Endodermal cell (in vitro differentiated cells): Measurements from ENCODE around the gene SLC25A47. TPM values are rescaled to one million over a fixed set of nuclear protein-coding genes. Genes with fewer than 3 reads are reported as not detected.
"Not testable (repeated sequence)": the region's sequence is repeated elsewhere in the genome, so short reads cannot be mapped to it uniquely, and the experiment has no call there.

ENCODE experiments used
- DNase-seq: peaks from one replicate; pipeline ENCODE4 v3.0.0-alpha.2; 2017
- H3K27ac ChIP-seq: 2 replicates; pipeline ENCODE4 v1.5.1; 2013; ENCODE audit warnings: mild to moderate bottlenecking, low read depth, low read length, moderate library complexity
- H3K27me3 ChIP-seq: 2 replicates; pipeline ENCODE4 v1.6.1; 2013; ENCODE audit warnings: mild to moderate bottlenecking, low read length, moderate library complexity; ENCODE audit not compliant: insufficient read depth, control insufficient read depth, poor library complexity, severe bottlenecking
- H3K36me3 ChIP-seq: 2 replicates; pipeline ENCODE4 v1.7.0; 2013; ENCODE audit warnings: mild to moderate bottlenecking, low read length, moderate library complexity; ENCODE audit not compliant: control insufficient read depth, insufficient read depth
- H3K4me1 ChIP-seq: one replicate; pipeline ENCODE4 v1.7.0; 2013; ENCODE audit warnings: low read length; ENCODE audit not compliant: control insufficient read depth, insufficient read depth
- H3K4me3 ChIP-seq: 2 replicates; pipeline ENCODE4 v1.5.1; 2013; ENCODE audit warnings: mild to moderate bottlenecking, low read length, moderate library complexity
- H3K9ac ChIP-seq: 2 replicates; pipeline ENCODE4 v1.6.1; 2013; ENCODE audit warnings: mild to moderate bottlenecking, low read length, moderate library complexity; ENCODE audit not compliant: poor library complexity, severe bottlenecking; ENCODE audit errors: extremely low read depth
- H3K9me3 ChIP-seq: 2 replicates; pipeline ENCODE4 v1.6.1; 2013; ENCODE audit warnings: mild to moderate bottlenecking, low read length, moderate library complexity; ENCODE audit not compliant: control insufficient read depth
- H3K27ac Mint-ChIP-seq: 2 replicates; pipeline ENCODE4 v1.8.0; 2020; ENCODE audit warnings: mixed read lengths
- H3K27me3 Mint-ChIP-seq: 2 replicates; pipeline ENCODE4 v1.8.0; 2021; ENCODE audit warnings: mild to moderate bottlenecking, mixed read lengths; ENCODE audit not compliant: insufficient read depth
- H3K36me3 Mint-ChIP-seq: 2 replicates; pipeline ENCODE4 v1.8.0; 2020; ENCODE audit warnings: low read depth, mixed read lengths
- H3K4me1 Mint-ChIP-seq: 2 replicates; pipeline ENCODE4 v1.8.0; 2020; ENCODE audit warnings: mixed read lengths
- H3K4me3 Mint-ChIP-seq: 2 replicates; pipeline ENCODE4 v1.8.0; 2020; ENCODE audit warnings: mild to moderate bottlenecking, moderate library complexity, mixed read lengths
- H3K9me3 Mint-ChIP-seq: 2 replicates; pipeline ENCODE4 v1.8.0; 2020; ENCODE audit warnings: mild to moderate bottlenecking, mixed read lengths
- WGBS, 2 experiments: methylation state at CpG; one replicate each; pipeline versions ENCODE4 v1.1.5 to v1.1.7; 2013; ENCODE audit warnings: missing lambda C conversion rate in 2 of 2, mixed read lengths in 1 of 2; ENCODE audit not compliant: insufficient coverage in 1 of 2, insufficient read length in 1 of 2; 5-methylcytosine and 5-hydroxymethylcytosine counted together
- total RNA-seq, 2 donors: library from RNA; stranded (reverse); fragmentation: NEBNext Ultra II Directional in 1 of 2; extraction: Animal tissue kit (Norgen Biotek cat#: 25700) in 1 of 2; gene quantifications; 2 replicates in 1 of 2; 3 replicates in 1 of 2; pipeline ENCODE4 v1.2.1, GENCODE V29; 2021
- TF ChIP-seq, protein P1 (sequence below): fragments of 200-600 bp; sonication (generic); conservative IDR thresholded peaks from 2 replicates; pipeline ENCODE4 v1.5.0; 2021; ENCODE audit warnings: antibody characterized with exemption, mild to moderate bottlenecking

Gene SLC25A47
- total RNA-seq, 2 donors from 2014 or later: not detected

DNA sequence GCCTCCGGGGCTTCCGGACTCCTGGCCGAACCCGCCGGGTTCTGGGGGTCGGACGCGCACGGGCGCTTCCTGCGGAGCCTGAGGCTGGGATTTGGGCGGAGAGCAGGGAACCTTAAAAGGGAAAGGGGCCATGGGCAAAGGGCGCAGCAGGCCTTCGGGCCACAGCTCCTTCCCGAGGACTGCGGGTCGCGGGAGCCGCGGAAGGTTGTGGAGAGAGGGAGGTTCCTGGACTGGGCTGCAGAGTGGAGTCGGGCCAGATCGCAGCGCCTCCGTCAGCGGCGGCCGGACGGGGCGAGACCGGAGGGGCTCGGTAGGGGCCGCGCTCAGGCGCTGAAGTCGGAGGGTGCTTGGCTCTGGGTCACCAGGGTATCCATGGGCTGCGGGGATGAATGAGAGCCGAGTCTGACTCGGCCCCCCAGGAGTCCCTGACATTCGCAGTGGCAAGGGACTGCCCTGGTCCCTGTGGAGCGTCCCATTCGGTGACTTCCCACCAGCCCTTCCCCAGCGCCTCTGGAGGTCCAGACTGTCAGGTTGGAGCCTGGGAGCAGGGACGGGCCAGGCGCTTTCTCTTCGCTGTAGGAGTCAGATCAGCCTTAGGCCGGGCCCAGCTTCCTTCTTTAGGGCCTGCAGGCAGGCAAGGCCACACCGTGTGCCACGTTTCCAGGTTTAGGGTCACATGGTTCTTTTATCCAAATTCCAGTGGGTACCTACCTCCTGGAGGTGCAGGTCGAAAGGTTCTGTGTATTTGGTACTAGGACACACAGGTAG lies 16.0 kb upstream of the SLC25A47 start:
- TF ChIP-seq, protein P1, sequence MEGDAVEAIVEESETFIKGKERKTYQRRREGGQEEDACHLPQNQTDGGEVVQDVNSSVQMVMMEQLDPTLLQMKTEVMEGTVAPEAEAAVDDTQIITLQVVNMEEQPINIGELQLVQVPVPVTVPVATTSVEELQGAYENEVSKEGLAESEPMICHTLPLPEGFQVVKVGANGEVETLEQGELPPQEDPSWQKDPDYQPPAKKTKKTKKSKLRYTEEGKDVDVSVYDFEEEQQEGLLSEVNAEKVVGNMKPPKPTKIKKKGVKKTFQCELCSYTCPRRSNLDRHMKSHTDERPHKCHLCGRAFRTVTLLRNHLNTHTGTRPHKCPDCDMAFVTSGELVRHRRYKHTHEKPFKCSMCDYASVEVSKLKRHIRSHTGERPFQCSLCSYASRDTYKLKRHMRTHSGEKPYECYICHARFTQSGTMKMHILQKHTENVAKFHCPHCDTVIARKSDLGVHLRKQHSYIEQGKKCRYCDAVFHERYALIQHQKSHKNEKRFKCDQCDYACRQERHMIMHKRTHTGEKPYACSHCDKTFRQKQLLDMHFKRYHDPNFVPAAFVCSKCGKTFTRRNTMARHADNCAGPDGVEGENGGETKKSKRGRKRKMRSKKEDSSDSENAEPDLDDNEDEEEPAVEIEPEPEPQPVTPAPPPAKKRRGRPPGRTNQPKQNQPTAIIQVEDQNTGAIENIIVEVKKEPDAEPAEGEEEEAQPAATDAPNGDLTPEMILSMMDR: peak; percentile 35
- H3K27ac ChIP-seq: peak overlapping the region; percentile 92
- H3K27me3 Mint-ChIP-seq: no peaks in the 10 kb centered on the region
- no peaks in the 10 kb centered on the region for H3K27me3 ChIP-seq
- peak overlapping the region; percentile 93 for H3K27ac Mint-ChIP-seq
- peaks cover 13% of the 10 kb centered on the region for H3K36me3 Mint-ChIP-seq
- H3K9me3 ChIP-seq: no peaks in the 10 kb centered on the region
- peak overlapping the region; percentile 91 for H3K4me3 Mint-ChIP-seq
- 4 to 5% methylated on average over 17 to 49 of the region's 49 CpGs for WGBS, 2 experiments
- DNase-seq: peak; percentile 82
- peak overlapping the region; percentile 91 for H3K9ac ChIP-seq
- peaks cover 37% of the 10 kb centered on the region for H3K4me1 Mint-ChIP-seq
- peak overlapping the region; percentile 94 for H3K4me3 ChIP-seq
- peaks cover 23% of the 10 kb centered on the region for H3K4me1 ChIP-seq
- H3K9me3 Mint-ChIP-seq: no peaks in the 10 kb centered on the region
- peaks cover 23% of the 10 kb centered on the region for H3K36me3 ChIP-seq

DNA sequence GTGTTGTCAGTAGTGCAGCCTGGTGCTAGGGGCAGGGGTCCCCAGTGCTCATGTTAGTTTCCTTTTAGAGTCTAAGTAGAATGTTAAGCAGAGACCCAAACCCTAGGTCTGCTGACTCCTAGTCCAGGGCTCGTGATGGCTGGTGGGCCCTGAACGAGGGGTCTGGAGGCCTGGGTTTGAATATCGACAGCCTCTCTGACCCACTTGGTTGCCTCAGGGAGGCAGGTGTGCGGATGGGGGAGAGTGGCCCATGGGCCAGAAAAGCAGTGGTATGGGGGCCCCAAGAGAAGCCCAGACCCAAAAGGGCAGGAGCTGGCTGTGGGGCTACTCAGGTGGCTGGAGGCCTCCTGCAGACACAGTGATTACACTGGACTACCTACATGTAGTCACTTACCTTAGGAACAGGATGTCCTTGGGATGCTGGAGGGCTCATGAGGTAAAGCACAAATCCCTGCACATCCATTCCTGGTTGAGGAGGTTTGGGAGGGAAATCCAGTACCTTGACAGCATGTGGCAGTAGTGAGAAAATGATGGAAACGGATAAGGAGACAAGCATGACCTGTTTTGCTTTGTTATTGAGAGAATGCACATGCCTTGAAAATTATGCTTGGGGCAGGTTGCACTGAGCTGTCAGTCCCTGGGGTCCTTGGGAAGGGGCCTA lies 15.2 kb upstream of the SLC25A47 start:
- H3K4me3 ChIP-seq: peak overlapping the region; percentile 94
- peaks cover 18% of the 10 kb centered on the region for H3K36me3 ChIP-seq
- H3K4me1 ChIP-seq: peaks cover 24% of the 10 kb centered on the region
- Mint-ChIP-seq H3K27me3 (no peaks in the 10 kb centered on the region), H3K36me3 (peaks cover 8% of the 10 kb centered on the region), H3K4me1 (peaks cover 40% of the 10 kb centered on the region), H3K27ac (no peak overlapping the region), H3K9me3 (no peaks in the 10 kb centered on the region), H3K4me3 (peak overlapping the region; percentile 91)
- 83 to 96% methylated on average over 2 to 5 of the region's 5 CpGs for WGBS, 2 experiments
- no peak overlapping the region for H3K27ac ChIP-seq
- no peaks in the 10 kb centered on the region for H3K27me3 ChIP-seq
- H3K9me3 ChIP-seq: no peaks in the 10 kb centered on the region
- H3K9ac ChIP-seq: peak overlapping the region; percentile 91
- TF ChIP-seq, protein P1: no peak
- DNase-seq: no peak

DNA sequence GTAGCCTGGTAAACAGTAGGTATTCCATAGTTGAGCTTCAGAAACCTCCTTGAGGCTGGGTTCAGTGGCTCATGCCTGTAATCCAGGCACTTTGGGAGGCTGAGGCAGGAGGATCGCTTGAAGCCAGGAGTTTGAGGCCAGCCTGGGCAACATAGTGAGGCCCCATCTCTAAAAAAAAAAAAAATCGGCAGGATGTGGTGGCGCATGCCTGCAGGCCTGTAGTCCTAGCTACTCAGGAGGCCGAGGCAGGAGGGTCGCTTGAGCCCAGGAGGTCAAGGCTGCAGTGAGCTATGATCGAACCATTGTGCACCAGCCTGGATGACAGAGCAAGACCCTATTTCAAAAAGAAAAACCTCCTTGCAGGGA lies 14.7 kb upstream of the SLC25A47 start:
- H3K4me3 Mint-ChIP-seq, H3K27me3 Mint-ChIP-seq: not testable (repeated sequence)
- peaks cover 38% of the 10 kb centered on the region for H3K4me1 Mint-ChIP-seq

More for the DNA sequence above, 14.7 kb upstream of the SLC25A47 start:
- not testable (repeated sequence) for H3K9ac ChIP-seq, H3K9me3 Mint-ChIP-seq, H3K27ac Mint-ChIP-seq, H3K9me3 ChIP-seq, DNase-seq, H3K27me3 ChIP-seq, H3K27ac ChIP-seq, H3K36me3 Mint-ChIP-seq
- peaks cover 13% of the 10 kb centered on the region for H3K36me3 ChIP-seq
- H3K4me3 ChIP-seq: peak overlapping the region; percentile 94
- peaks cover 22% of the 10 kb centered on the region for H3K4me1 ChIP-seq
- 75 to 90% methylated on average over 5 to 6 of the region's 6 CpGs for WGBS, 2 experiments
